GM08714 (cell line): Measurements from ENCODE around the gene DMD.

ENCODE experiments used
- H3K4me3 ChIP-seq: fragments of 200-500 bp; sonication (Bioruptor generic); 2 replicates; pipeline ENCODE4 v1.5.1; 2014; ENCODE audit warnings: mild to moderate bottlenecking, low read length, inconsistent platforms
- ZNF274 ChIP-seq: IDR thresholded peaks from 2 replicates; pipeline ENCODE4 v1.6.1; 2012; ENCODE audit warnings: mild to moderate bottlenecking, low read depth, low read length

Gene DMD

DNA sequence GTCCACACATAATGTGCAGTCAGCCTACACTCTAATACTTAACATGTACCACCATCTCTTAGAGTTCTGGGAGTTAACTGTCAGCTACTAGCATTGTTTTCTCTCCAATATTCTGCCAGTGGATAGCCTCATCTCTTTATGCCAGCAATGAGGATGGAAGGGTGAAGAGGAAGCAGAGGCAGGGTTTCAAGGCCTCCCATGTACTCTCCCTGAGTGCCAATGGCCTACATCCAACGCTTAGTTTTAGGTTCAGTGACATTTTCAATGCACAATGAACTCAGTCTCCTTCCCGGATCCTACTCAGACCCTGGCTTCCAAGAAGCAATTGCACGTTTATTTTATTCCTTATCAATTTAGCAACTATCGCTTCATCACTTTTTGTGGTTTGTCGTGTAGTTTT lies 686.1 kb downstream of the DMD start:
- no peak overlapping the region for H3K4me3 ChIP-seq
- no peak for TF ChIP-seq ZNF274

DNA sequence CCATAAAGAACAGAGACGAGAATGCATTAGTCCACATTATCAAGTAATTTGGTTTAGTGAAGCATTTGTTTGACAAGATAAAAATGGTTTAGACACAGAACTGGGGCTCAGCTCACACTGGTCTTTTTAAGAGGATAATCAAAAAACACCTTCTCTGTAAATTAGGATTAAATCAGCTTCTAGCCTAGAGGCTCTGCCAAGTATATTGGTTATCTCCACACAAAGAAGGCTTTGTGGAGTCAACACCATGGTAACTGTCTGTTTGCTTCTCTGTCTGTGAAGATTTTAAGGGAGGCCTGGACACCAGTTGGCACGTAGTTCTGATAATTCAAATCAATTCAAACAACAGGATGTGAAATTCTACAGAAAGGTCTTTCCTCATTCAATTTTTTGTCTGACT lies 687.0 kb downstream of the DMD start:
- H3K4me3 ChIP-seq, result no peak overlapping the region
- TF ChIP-seq ZNF274, result no peak

DNA sequence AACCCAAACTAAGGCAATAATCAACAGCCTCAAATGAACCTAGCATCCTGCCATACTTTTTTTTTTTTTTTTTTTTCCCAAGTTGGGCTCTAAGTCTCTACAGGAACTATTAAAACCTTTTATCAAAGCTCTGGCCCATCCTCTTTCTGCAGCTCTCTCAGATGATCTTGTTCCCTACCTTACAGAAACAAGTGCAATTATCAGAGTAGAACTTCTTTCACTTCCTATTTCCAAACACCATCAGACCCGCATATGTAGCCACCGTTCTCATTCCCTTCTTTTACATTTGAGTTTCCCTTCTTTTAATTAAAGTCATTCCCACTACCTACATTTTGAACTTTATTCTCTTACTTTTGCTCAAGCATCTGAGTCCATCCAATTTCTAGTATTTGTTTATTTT lies 690.6 kb downstream of the DMD start:
- TF ChIP-seq ZNF274, result no peak
- H3K4me3 ChIP-seq, result no peak overlapping the region

DNA sequence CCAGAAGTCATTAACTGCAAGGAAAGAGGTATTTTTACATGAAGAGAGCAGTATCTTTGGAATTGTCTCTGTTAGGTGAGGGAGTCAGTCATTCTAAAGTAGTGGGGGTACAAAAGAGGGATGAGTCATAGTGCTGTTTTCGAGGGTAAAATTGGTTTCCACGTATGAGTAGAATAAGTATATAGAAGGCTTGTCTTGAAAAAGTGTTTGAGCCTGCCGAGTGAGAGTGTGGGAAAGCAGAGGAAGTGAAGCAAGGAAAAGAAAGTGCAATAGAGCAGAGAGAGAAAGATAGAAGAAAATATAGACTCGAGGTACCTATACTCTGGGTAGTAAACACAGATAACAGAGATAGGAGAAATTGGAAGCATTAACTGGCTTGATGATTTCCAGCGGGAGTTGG lies 696.4 kb downstream of the DMD start:
- TF ChIP-seq ZNF274, result no peak
- H3K4me3 ChIP-seq, result no peak overlapping the region

GRCh38 chrX:32501606-32502005 lies 709.7 kb downstream of the DMD start:
- no peak for TF ChIP-seq ZNF274

GRCh38 chrX:32496671-32497070 lies 714.7 kb downstream of the DMD start:
- H3K4me3 ChIP-seq, result no peak overlapping the region
- no peak for TF ChIP-seq ZNF274

More at GRCh38 chrX:32501606-32502005, 709.7 kb downstream of the DMD start:
- no peak overlapping the region for H3K4me3 ChIP-seq

DNA sequence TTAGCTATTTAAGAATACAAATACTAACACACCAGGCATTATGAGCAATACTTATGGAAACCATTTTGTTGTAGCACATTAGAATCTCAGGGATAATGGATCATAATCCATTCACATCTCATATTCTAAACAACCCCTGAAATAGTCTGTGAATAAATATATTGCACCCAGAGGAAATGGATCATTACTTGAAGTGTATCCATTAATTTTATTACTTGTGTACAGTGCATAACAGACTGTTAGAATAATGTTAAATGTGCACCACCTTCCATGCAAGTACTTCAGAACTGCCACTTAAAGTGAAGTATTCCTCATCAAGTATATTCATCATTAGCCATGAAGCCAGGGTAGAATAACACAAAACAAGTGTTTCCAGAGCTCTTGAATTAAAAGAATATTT lies 715.5 kb downstream of the DMD start:
- TF ChIP-seq ZNF274, result no peak
- H3K4me3 ChIP-seq, result no peak overlapping the region

DNA sequence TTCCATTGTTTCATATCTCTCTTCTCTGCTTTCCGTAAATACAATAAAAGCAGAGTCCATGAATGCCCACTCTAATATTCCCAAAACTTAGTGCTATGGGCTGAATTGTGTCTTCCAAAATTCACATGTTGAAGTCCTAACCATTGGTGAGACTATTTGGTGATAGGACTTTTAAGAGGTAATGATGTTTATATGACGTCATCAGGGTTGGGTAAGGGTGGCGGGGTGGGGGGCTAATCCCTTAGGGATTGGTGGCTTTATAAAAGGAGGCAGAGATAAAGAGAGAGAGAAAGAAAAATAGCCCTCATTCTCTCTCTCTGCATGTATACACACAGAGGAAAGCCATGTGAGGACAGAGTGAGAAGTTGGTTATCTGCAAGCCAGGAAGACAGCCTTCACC lies 722.2 kb downstream of the DMD start:
- TF ChIP-seq ZNF274, result no peak
- H3K4me3 ChIP-seq, result no peak overlapping the region

- TF ChIP-seq ZNF274, result no peak
- H3K4me3 ChIP-seq, result no peak overlapping the region
These were observed 727.7 kb downstream of the DMD start for GRCh38 chrX:32483534-32484136.

GRCh38 chrX:32480019-32480418 lies 731.3 kb downstream of the DMD start:
- no peak overlapping the region for H3K4me3 ChIP-seq
- no peak for TF ChIP-seq ZNF274

DNA sequence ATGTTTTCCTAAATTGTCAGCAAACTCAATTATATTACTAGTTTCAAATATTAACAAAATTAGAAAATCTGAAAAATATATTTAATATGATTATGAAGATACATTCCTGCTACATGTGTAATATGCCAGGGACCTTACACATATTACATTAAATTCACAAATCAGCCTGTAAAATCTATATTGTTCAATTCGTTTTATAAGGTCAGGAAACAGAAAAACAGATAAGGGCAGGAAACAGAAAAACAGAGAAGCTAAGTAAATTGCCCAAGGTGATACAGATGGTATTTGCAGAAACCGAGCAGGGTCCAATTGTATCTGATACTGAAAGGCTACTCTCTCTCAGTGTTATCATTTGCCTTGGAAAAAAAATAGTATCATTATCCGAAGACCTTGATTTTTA lies 739.0 kb downstream of the DMD start:
- no peak overlapping the region for H3K4me3 ChIP-seq
- TF ChIP-seq ZNF274, result no peak

DNA sequence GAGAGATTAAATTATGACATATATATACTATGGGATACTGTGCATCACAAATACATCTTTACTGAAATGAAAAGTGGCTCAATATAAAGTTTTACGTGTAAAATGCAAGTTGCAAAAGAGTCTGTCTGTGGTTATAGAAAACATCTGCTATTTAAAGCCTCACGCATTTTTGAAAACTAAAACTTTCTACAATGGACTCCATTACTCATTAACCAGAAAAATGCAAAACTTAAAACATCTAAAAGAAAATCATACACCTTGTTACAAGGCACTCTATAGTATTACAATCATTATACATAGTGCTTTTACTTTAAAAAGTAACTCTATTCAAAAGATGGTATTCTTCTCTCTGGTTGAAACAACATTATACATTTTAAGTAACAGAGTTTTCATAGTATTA lies 755.6 kb downstream of the DMD start:
- no peak for TF ChIP-seq ZNF274
- H3K4me3 ChIP-seq, result no peak overlapping the region

GRCh38 chrX:32451954-32452695 lies 759.2 kb downstream of the DMD start:
- no peak overlapping the region for H3K4me3 ChIP-seq
- no peak for TF ChIP-seq ZNF274

GRCh38 chrX:32448945-32449344 lies 762.4 kb downstream of the DMD start:
- H3K4me3 ChIP-seq, result no peak overlapping the region
- TF ChIP-seq ZNF274, result no peak

- no peak overlapping the region for H3K4me3 ChIP-seq
- TF ChIP-seq ZNF274, result no peak
These were observed 763.0 kb downstream of the DMD start for GRCh38 chrX:32448320-32448719.

- H3K4me3 ChIP-seq, result no peak overlapping the region
- no peak for TF ChIP-seq ZNF274
These were observed 763.7 kb downstream of the DMD start for GRCh38 chrX:32447640-32448039.
